Measurements from ENCODE around the gene ACACB. TPM values are rescaled to one million over a fixed set of nuclear protein-coding genes. Genes with fewer than 3 reads are reported as not detected.
A peak's percentile ranks its signal among the peaks of the same experiment; 100 is the strongest.

ACACB gene
- total RNA-seq, 2 donors from 2014 or later: 37.5 to 51.3 TPM

DNA sequence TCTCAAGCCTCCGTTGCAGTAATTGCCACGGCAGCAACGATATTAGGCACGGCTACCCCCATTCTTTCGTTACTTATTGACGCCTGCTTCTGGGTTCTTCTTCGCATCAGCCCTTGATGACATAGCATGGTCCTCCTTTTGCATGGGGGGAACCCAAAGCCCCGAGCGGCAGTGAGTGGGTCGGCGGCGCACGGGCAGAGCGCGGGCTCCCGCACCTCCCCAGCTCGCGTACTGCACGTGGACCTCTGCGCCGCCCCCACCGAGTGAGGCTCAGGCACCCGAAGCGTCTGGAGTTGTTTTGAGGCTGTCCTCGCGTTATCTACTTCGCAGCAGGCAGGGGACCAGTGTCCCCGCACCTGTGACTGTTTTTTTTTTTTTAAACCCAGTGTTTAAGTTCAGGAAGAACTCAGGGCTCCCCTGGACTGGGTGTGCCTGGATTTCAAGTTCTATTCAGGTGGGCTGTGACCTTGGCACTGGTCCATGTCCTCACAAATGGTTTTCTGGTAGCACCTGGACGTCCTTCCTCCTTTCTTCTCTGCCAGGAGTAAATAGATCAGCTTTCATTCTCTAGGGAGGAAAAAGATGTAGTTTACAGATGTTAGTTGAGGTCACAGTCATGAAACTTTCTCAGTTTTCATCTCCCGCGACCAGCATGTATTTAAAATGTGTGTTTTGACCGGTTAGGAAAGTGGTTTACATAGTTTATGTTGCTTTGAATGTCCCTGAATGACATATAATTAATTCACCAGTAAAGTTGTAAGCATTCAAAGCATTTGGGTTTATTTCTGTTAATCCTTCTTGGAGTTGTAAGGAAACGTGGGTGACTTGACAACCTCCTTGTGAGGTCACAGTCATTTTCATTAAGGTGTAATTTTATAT, 194.1 kb downstream of the ACACB start:
- H3K4me1 ChIP-seq (ENCODE audit: control insufficient read depth in 1 of 2, low read depth in 2 of 2): peaks cover 12% of the 10 kb centered on the region in 2 donors
- H3K36me3 ChIP-seq: no peaks in the 10 kb centered on the region
- peak overlapping the region; percentile 58 for H3K4me3 ChIP-seq
- peaks cover 17% of the 10 kb centered on the region for H3K27me3 ChIP-seq (replicated peaks; ENCODE audit: insufficient read depth)
- no peaks in the 10 kb centered on the region for H3K9me3 ChIP-seq
- TF ChIP-seq, protein P1, sequence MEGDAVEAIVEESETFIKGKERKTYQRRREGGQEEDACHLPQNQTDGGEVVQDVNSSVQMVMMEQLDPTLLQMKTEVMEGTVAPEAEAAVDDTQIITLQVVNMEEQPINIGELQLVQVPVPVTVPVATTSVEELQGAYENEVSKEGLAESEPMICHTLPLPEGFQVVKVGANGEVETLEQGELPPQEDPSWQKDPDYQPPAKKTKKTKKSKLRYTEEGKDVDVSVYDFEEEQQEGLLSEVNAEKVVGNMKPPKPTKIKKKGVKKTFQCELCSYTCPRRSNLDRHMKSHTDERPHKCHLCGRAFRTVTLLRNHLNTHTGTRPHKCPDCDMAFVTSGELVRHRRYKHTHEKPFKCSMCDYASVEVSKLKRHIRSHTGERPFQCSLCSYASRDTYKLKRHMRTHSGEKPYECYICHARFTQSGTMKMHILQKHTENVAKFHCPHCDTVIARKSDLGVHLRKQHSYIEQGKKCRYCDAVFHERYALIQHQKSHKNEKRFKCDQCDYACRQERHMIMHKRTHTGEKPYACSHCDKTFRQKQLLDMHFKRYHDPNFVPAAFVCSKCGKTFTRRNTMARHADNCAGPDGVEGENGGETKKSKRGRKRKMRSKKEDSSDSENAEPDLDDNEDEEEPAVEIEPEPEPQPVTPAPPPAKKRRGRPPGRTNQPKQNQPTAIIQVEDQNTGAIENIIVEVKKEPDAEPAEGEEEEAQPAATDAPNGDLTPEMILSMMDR (IDR thresholded peaks at IDR 0.05): no peak
- H3K27ac ChIP-seq: no peak overlapping the region
- no peak for ATAC-seq (ENCODE audit: insufficient number of reproducible peaks, low FRiP score, low read depth)
- no peak for DNase-seq (ENCODE audit: low spot score)

Other genes starting within 250 kb of the ACACB start
- gene DAO, start 236.5 kb upstream of the ACACB start, total RNA-seq: not detected
- not detected for gene SVOP, start 95.5 kb upstream of the ACACB start, total RNA-seq
- 10 to 100 TPM in 1 of 2 donors, 1 to 10 TPM in 1; 9.5 to 27.5 TPM for gene USP30, start 64.0 kb upstream of the ACACB start, total RNA-seq
- gene ALKBH2, start 23.1 kb upstream of the ACACB start, total RNA-seq: 10 to 100 TPM; 15.3 to 21.9 TPM
- 10 to 100 TPM in 1 of 2 donors, 1 to 10 TPM in 1; 9.1 to 11.0 TPM for gene UNG, start 19.0 kb upstream of the ACACB start, total RNA-seq
- gene FOXN4, start 192.7 kb downstream of the ACACB start, total RNA-seq: not detected
- gene MYO1H, start 231.3 kb downstream of the ACACB start, total RNA-seq: not detected